Left hindlimb (tissue), 1 donor: ENCODE results near the gene PRKAA2.

ENCODE experiments used
- DNase-seq: peaks from one replicate; pipeline ENCODE4 v3.0.0-alpha.2; 2018

PRKAA2 gene

DNA sequence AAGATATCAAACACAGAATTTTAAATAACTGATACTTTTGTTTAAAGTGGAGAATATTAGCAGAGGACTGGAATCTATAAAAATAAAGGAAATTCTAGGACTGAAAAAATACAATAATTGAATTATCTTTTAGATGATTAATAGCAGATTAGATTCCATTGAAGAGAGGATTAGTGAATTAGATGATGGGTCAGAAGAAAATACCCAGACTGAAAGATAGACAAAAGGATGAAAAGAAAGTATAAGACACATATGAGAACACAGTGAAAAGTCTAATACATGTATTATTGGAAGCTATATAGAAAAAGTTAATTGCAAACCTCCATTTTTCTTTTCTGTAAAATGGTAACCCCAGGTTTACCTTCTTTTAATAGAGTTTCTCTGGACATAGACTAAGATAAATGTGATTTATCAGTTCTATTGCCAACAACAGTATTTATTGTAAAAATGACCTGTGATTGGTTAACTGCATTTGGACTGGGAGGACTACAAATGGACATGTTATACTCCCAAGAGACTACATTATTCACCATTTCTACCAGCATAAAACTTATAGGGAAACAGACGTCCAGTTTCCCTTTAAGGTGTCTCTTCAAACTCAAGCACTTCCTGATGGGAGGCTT is 11.0 kb downstream of the PRKAA2 start:
- no peak for DNase-seq

DNA sequence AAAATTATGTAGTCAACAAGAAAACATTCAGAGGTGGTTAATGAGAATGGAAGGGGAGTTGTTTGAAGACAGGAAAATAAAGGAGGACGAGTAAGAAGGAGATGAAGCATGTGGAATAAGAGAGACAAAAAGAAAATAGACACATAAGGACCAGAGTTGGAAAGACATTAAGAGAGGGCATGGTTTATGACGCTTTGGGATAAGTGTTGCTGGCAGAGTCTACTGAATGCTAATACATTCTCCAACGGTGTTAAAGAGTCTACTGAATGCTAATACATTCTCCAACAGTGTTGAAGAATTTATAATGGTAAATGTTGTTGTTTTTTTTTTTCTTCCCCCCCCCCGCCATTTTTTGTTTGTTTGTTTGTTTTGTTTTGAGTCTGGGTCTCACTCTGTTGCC is 13.1 kb downstream of the PRKAA2 start:
- no peak for DNase-seq

DNA sequence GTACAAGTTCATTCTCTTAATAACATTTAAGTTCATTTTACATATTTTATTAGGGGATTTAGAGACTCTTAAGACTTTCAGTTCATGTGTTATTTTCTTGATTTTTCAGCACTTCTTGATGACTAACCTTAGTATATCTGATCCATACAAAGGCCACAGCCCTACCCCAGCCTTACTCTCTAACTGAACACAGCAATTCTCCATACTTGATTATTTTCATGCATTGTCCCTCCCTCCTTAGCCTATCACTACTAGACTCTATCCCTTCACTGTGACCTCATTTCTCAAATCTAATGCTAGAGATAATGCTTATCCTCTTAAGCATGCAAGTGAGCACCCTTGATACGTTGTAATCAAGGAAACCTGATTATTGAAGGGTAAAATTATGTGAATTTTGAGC is 15.2 kb downstream of the PRKAA2 start:
- no peak for DNase-seq

DNA sequence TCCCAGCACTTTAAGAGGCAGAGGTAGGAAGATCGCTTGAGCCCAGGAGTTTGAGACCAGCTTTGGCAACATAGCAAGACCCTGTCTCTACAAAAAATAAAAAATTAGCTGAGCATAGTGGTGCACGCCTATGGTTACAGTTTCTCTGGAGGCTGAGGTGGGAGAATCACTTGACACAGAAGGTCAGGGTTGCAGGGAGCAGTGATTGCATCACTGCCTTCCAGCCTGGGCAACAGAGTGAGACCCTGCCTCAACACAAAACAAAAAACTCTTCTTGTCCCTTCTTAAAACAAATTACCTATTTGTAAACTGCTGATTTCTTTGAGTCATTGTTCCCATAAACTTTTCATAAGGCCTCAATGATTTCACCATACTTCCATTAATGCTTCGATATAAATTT is 18.7 kb downstream of the PRKAA2 start:
- DNase-seq: no peak

DNA sequence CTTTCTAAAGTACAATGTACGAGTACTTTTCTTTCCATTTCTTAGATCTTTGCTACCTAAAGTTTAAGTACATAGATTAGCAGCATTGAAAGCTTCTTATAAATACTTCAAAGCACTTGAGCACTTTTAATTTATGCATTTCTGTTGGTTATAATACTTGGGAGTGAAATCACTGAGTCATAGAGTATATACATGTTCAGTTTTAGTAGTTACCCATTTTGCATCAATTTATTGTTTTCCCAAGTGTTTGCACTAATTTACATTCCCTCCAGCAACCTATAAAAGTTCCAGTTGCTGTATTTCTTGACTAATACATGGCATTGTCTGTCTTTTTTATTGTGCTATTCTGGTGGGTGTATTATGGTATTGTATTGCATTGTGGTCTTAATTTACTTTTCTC is 20.3 kb downstream of the PRKAA2 start:
- DNase-seq: no peak

DNA sequence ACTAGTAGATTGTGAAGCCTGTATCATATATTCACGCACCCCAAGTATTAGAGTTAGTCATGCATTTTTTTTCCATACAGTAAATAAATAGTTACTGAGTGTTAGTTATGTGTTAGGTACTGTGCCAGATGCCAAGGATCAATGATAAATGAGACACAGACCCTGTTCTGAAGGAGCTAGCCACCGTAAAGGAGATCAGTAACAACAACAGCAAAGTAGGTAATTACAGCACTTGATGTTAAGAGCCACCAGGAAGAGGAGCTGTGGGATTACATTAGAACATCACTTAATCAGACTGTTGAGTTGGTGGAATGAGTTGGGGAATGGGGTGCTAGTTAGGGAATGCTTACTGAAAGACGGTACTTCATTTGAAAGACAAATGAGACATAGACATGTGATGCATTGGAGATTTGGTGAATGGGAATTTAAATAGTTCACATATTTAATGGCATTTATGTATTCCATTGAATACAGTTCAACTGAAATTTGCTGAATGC is 21.0 kb downstream of the PRKAA2 start:
- DNase-seq: no peak

DNA sequence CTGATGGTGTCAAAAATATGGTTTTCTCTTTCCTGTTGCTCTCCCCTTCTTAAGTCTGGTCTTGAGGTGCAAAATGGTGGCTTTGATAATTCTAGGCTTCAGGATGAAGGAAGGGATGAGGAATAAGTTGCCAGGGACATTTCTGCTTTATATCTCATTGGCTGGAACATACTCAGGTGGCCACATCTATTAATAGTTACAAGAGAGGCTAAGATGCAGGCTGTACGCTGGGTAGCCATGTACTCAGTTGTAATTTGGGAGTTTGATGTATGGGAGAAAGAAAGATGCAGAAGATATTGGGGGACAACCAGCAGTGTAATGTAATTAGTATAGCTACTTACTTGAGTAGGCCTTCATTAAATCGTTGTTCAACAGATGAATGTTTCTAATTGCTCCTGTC is 25.2 kb downstream of the PRKAA2 start:
- no peak for DNase-seq

DNA sequence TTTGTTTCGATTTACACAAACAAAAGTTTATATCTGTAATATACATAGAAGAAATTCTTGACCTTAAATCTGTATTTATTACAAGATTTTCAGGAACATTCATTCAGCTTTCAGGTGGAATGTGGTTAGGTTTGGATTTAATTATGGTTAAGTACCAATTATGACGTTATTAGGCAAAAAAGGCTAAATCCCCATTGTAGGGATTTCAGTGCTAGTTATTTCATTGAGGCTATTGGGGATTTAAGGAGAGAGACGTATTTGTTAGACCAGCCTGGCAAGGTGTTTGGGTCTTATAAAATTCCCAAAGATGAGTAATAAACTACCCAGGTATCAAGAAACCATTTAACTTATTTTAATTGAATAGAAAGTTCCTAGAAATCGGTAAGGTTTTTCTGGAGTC is 26.0 kb downstream of the PRKAA2 start:
- DNase-seq: no peak

DNA sequence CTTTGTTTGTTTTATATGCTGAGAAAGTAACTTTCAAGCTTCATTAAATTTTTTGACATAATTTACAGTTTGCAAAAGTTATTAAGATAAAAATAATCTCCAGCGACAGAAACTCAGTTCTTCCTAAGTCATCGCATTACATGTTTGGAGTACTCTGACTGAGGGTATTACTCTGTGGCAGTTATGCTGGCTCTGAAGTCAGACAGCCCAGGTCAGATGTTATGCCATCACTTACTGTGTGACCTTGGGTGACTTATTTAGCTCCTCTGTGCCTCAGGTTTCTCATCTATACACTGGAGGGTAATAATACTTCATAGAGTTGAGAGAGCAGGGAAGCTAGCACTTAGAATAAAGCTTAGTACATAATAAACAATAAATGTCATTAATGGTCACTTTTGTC is 26.4 kb downstream of the PRKAA2 start:
- no peak for DNase-seq

DNA sequence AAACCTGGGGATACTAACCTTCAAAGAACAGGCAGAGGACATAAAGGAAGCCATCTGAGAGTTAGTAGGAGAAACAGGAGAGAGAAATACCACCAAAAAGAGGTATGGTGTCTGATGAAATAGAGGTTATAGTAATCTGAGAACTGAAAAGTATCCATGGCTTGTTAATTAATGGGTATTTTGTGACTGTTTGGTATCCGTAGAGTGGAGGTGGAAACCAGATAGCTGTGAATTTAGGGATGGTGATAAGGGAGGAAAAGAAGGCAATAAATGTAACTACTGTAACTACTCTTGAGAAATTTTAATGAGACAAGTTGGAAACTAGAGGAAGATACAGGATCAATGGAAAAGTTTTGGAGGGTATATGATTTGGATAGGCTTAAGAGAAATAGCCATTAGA is 27.5 kb downstream of the PRKAA2 start:
- DNase-seq: no peak

DNA sequence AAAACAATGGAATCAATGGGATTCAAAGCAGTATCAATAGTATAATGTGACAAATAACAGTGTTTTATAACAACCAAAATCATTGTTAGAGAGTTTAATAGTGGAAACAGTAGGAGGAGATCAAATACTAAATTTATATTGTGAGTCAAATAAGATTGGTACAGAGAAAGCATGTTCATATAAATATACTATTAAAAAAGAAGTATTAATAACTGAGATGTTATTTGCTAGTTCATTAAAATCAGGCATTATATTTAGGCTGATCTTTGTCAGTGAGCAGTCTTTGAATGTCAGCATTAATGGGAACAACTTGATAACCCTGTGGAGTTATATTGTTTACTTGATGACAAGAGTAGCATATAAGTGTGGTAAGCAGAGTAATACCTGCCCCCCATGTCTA is 30.6 kb downstream of the PRKAA2 start:
- no peak for DNase-seq

DNA sequence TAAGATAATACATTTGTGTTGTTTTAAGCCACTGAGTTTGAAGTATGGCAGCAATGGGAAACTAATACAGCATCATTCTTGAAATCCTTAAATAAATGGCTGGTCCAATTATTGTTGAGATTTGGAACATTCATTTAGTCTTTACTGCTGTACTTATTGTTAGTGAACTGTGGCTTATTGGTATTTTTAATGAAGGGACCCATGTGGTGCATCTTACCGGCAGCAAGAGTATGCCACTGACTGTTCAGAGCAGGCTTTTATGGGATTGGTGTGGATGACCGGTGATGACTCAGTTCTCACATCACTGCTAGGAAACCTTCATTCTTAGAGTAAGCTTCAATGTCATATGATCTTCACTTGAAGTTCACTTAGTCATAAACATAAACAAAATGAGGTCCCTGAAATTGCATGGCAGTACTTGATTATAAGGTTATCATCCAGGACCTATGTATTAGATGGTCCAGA is 31.5 kb downstream of the PRKAA2 start:
- no peak for DNase-seq

DNA sequence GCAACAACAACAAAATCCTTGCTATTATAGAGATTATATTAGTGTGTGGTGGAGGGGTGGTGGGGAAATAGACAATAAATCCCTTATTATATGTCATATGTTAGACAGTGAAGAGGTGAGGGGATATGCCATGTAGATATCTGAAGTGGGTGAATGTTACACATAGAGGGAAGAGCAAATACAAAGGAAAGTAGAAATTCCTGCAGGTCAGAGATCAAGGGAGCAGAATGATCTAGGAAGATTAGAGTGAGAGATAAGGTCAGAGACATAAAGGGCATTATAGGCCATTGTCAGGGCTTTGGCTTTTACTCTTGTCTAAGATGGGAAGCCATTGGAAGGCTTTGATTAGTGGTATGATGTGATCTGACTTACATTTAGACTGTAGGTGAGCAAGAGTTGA is 38.5 kb downstream of the PRKAA2 start:
- no peak for DNase-seq

DNA sequence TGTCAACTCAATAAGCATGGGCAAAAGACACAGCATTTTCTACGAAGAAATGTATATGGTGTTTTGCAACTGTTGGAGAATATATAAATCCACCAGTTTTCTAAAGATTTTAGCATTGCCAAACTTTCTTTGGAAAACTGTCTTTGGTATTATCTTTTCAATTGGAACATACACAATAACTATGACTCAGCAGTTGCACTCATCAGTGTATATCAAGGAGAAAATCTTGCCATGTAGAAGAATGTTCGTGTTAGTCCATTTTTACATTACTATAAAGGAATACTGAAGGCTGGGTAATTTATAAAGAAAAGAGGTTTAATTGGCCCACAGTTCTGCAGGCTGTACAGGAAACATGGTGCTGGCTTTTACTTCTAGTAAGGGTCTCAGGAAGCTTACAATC is 41.1 kb downstream of the PRKAA2 start:
- DNase-seq: no peak

DNA sequence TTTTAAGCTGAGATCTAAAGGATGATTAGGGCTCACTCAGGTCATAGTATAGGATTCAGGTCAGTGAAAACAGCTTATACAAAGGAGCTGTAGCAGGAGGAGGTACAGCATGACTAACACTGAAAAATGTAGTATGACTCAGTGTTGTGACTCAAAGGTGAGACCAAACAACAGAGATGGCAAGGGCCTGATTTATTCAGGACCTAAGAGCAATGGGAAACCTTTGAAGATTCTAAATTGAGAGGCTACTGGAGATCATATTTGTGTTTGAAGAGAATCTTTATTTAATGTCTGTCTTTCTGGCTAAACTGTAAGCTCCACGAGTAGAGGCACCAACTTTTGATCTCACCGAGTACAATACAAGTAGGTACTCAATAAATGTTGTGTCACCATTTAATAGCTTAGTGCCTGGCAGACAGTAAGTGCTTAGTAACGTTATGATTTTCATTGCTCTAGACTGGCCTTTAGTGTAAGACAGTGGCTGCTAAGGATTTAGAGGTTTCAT is 43.5 kb downstream of the PRKAA2 start:
- no peak for DNase-seq

DNA sequence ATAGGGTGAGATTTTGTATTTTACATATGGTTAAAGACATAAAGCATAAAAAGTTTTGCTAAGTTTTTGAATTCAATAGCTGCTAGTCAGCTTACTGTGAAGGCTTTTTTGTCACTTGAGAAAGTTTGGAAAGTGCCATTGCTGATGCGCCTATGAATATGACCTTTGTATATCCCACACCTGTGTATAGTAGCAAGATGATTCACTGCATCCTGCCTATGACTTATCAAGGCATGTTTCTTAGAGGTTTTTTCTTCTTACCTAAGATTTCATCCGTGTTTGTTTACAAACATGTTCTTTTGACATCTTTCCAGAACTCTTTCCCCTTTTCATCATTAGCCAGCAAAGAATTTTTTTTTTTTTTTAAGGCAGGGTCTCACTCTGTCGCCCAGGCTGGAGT is 51.5 kb downstream of the PRKAA2 start:
- no peak for DNase-seq

DNA sequence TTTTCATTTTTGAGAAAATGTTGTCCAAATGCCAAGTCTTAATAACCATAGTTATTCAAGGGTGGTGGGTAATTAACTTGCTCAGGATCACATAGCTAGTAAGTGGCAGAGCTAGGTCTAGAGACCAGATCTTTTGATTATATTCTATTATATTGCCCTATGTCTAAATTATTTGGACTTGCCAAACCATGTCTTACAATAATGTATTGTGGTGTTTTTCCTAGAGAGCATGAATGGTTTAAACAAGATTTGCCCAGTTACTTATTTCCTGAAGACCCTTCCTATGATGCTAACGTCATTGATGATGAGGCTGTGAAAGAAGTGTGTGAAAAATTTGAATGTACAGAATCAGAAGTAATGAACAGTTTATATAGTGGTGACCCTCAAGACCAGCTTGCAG is 58.6 kb downstream of the PRKAA2 start:
- DNase-seq: no peak

DNA sequence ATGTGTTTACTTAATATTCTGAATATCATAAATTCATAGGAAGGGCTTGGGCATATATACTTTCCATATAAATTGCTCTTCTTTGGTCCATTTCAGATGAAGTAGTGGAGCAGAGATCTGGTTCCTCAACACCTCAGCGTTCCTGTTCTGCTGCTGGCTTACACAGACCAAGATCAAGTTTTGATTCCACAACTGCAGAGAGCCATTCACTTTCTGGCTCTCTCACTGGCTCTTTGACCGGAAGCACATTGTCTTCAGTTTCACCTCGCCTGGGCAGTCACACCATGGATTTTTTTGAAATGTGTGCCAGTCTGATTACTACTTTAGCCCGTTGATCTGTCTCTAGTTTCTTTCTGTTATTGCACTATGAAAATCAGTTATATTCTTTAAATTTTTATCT is 62.3 kb downstream of the PRKAA2 start:
- no peak for DNase-seq

DNA sequence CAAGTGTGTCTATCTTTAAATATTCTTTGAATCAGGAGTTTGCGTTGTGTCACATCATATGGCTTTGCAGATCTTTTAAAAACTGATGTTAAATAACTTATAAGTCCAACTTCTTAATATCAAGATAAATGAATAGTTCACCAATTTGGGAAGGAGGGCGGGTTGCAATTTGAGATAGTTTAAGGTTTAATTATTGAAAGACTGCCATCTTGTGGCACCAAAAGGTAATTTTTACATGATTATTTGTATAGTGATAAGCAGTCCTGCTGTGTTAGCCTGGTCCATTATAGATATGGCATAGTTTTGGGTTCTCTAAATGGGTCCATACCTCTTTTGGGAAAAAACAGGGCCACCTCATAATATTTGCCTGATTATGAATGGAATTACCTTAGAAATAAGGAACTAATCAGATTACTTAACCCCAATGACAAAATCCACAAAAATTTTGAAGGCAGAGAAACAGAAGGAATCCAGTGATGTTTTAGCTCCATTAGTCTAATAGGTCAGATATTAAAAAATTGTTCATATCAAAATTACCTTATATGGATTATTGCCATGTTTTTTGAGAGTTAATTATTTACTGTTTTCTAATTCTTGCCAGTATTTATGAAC is 64.3 kb downstream of the PRKAA2 start:
- DNase-seq: no peak

DNA sequence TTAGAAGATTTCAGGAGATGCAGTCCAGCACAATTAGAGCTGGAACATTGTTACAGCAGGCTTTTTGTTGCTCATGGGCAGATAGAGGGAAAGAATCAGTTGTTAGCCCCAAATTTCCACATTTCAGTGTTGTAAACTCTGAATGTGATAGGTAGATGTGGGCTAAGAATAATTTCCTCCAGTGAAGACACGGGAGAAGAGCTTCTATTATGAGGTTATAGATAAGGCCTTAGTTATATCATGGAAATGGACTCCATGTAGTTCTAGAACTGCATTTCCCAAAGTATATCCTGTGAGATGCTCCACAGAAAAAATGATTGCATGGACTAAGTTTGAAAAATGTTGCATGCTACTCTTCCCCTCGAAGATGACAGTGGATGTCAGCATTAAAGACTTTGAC is 64.9 kb downstream of the PRKAA2 start:
- no peak for DNase-seq

DNA sequence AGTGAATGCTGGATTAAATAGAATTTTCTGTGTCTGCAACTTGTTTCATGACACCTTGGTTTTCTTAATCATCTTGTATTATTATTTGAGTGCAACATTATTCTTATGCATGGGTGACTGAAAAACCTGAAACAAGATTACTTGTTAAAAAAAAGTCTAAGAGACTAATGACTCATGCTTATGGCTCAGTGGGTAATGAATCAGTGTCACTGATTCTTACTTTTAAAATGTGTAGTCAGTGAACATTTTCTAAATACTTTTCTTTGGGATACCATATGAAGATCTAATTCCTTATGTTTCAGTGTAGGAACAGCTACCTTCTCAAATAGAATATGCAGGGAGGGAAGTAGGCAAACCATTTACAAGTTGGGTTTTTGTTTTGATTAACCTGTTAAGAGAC is 65.5 kb downstream of the PRKAA2 start:
- DNase-seq: no peak

DNA sequence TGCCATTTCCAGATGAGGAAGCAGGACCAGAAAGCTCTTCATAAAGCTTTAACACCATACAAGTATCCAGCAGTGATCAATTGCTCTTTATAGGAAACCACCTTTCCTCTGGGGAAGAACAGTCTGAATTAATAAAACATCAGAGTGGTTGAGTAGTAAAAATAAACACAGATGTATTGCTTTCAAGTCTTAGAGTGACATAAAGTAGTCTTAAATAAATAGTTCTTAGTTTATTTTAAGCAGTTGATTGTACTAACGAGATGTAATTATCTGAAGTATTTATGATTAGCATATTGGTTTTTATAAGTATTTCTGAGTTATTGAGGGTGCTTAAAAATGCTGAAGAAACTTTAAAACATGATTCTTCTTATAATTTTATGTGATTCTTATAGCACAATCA is 67.0 kb downstream of the PRKAA2 start:
- no peak for DNase-seq

DNA sequence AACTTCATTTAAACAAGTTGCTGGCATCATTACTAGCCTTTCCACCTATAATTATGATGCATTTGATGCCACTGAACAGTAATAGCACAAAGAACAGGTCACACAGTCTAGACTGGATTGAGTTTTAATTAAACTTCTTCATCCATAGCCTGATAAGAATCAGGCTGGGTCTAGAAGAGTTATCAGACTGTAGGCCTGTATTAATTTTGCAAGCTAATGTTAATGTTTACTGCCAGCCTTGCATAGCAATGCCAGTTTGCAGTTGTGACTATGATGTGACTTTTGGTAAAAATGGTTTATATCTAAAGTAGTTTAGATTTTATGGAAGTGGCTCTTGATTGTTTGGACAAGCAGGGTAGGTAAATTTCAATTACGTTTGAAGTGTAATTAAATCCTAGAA is 68.0 kb downstream of the PRKAA2 start:
- no peak for DNase-seq

DNA sequence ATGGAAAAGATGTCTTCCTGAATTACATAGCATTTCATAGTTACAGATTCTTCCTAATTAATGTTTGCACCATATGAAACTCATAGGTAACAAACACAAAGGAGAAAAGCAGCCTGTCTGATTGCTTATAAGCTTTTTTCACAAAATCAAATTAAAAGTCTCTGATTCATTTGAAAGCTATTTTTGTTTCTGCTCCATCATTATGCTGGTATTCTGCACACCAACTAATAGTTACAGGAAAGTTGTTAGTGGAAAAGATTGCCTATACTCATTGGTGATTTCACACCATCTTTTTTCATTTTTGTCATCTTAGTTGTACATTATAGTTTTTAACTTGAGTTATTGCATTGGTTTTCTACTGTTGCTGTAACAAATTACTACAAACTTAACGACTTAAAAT is 70.0 kb downstream of the PRKAA2 start:
- DNase-seq: no peak

DNA sequence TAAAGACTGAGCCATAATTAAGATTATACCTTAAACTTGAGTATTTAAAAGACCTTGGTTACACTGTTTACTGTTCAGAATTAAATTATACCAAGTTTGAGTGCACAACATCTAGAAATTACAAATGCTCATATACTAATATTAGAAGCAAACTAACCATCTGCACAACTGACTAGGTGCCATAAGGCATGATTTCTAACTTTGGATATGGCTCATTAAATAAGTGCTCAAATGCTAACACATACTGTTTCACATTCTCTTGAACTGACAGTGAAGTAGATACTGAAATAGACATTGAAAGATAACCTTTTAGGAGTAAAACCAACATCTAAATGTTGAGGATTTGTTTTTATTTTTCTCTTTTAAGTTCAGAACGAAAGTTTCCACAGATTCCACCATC is 74.1 kb downstream of the PRKAA2 start:
- no peak for DNase-seq
